Loucy (cell line): ENCODE results near the gene RPS6KA6.
"Not testable (repeated sequence)": the region's sequence is repeated elsewhere in the genome, so short reads cannot be mapped to it uniquely, and the experiment has no call there.

Source experiments
- H2AFZ ChIP-seq: fragments of 200-600 bp; sonication (generic); 2 replicates; pipeline ENCODE4 v1.6.0; 2016; ENCODE audit warnings: antibody characterized with exemption, mild to moderate bottlenecking, low read length, moderate library complexity
- H3F3A ChIP-seq: fragments of 200-600 bp; 2 replicates; pipeline ENCODE4 v1.6.0; 2016; ENCODE audit warnings: antibody characterized with exemption, low read depth, mild to moderate bottlenecking
- H3K27me3 ChIP-seq: fragments of 200-600 bp; sonication (generic); 2 replicates; pipeline ENCODE4 v1.6.1; 2014; ENCODE audit warnings: low read length, mild to moderate bottlenecking; ENCODE audit not compliant: insufficient read depth, poor library complexity, severe bottlenecking
- H3K36me3 ChIP-seq: fragments of 200-600 bp; sonication (generic); 2 replicates; pipeline ENCODE4 v1.6.1; 2016; ENCODE audit warnings: low read length; ENCODE audit not compliant: insufficient read depth
- H3K4me1 ChIP-seq: fragments of 200-600 bp; sonication (generic); 2 replicates; pipeline ENCODE4 v1.5.1; 2014; ENCODE audit warnings: low read length, mild to moderate bottlenecking; ENCODE audit not compliant: insufficient read depth, poor library complexity, severe bottlenecking
- H3K4me2 ChIP-seq: fragments of 200-600 bp; sonication (generic); 2 replicates; pipeline ENCODE4 v1.6.0; 2014; ENCODE audit warnings: antibody characterized with exemption, low read length, low read depth, mild to moderate bottlenecking; ENCODE audit not compliant: poor library complexity, severe bottlenecking
- H3K4me3 ChIP-seq: fragments of 200-600 bp; sonication (generic); 2 replicates; pipeline ENCODE4 v1.5.1; 2014; ENCODE audit warnings: low read length, mild to moderate bottlenecking, mixed read lengths; ENCODE audit not compliant: poor library complexity, severe bottlenecking
- H3K79me2 ChIP-seq: fragments of 200-600 bp; sonication (generic); 2 replicates; pipeline ENCODE4 v1.6.1; 2014; ENCODE audit warnings: low read length; ENCODE audit not compliant: insufficient read depth
- H3K9ac ChIP-seq: fragments of 200-600 bp; sonication (generic); 2 replicates; pipeline ENCODE4 v1.6.0; 2014; ENCODE audit warnings: mild to moderate bottlenecking, low read depth, low read length, moderate library complexity; ENCODE audit not compliant: poor library complexity, severe bottlenecking
- H3K9me2 ChIP-seq: fragments of 200-600 bp; sonication (generic); replicated peaks from 2 replicates; pipeline ENCODE4 v1.6.1; 2016; ENCODE audit warnings: low read depth, low read length, mixed read lengths
- H3K9me3 ChIP-seq: fragments of 200-600 bp; sonication (generic); 2 replicates; pipeline ENCODE4 v1.6.1; 2014; ENCODE audit warnings: mild to moderate bottlenecking, antibody characterized with exemption, low read length, low read depth; ENCODE audit not compliant: insufficient read depth
- H4K20me1 ChIP-seq: fragments of 200-600 bp; sonication (generic); 2 replicates; pipeline ENCODE4 v1.6.0; 2014; ENCODE audit warnings: antibody characterized with exemption, low read length, mild to moderate bottlenecking; ENCODE audit not compliant: insufficient read depth, poor library complexity, severe bottlenecking
- CTCF ChIP-seq: fragments of 200-600 bp; sonication (generic); conservative IDR thresholded peaks from 2 replicates; pipeline ENCODE4 v1.5.1; 2014; ENCODE audit warnings: mild to moderate bottlenecking, antibody characterized with exemption, low read length
- EZH2phosphoT487 ChIP-seq: fragments of 200-600 bp; IDR thresholded peaks from 2 replicates; pipeline ENCODE4 v1.6.1; 2018; ENCODE audit warnings: antibody characterized with exemption, mild to moderate bottlenecking, moderate library complexity, borderline replicate concordance

The RPS6KA6 gene

GRCh38 chrX:84099120-84099519 is 88.9 kb downstream of the RPS6KA6 start:
- no peak overlapping the region for H2AFZ ChIP-seq
- no peaks in the 10 kb centered on the region for H3K27me3 ChIP-seq
- H4K20me1 ChIP-seq = no peaks in the 10 kb centered on the region
- H3K4me3 ChIP-seq = no peak overlapping the region
- H3K9me2 ChIP-seq = no peaks in the 10 kb centered on the region
- H3K4me2 ChIP-seq = no peak overlapping the region
- no peaks in the 10 kb centered on the region for H3F3A ChIP-seq
- no peaks in the 10 kb centered on the region for H3K79me2 ChIP-seq
- H3K36me3 ChIP-seq = no peaks in the 10 kb centered on the region
- H3K9me3 ChIP-seq = no peaks in the 10 kb centered on the region
- H3K9ac ChIP-seq = no peak overlapping the region
- H3K4me1 ChIP-seq = no peaks in the 10 kb centered on the region
- TF ChIP-seq CTCF (no peak), EZH2phosphoT487 (no peak)

- H3K36me3 ChIP-seq, H3K79me2 ChIP-seq, H4K20me1 ChIP-seq, H3K27me3 ChIP-seq, H3K9me3 ChIP-seq, H3K9me2 ChIP-seq, H2AFZ ChIP-seq, H3F3A ChIP-seq, H3K9ac ChIP-seq, H3K4me3 ChIP-seq, H3K4me1 ChIP-seq, H3K4me2 ChIP-seq: not testable (repeated sequence)
Observed at GRCh38 chrX:84079479-84080197, 108.4 kb downstream of the RPS6KA6 start.

- no peak overlapping the region for H2AFZ ChIP-seq
- no peaks in the 10 kb centered on the region for H3K9me3 ChIP-seq
- H3K4me2 ChIP-seq = no peak overlapping the region
- no peak overlapping the region for H3K9ac ChIP-seq
- H3K79me2 ChIP-seq = no peaks in the 10 kb centered on the region
- no peaks in the 10 kb centered on the region for H3K4me1 ChIP-seq
- no peak for TF ChIP-seq CTCF
- TF ChIP-seq EZH2phosphoT487 = no peak
- no peaks in the 10 kb centered on the region for H3K36me3 ChIP-seq
- H3K27me3 ChIP-seq = no peaks in the 10 kb centered on the region
- no peak overlapping the region for H3K4me3 ChIP-seq
- H4K20me1 ChIP-seq = no peaks in the 10 kb centered on the region
- H3K9me2 ChIP-seq = no peaks in the 10 kb centered on the region
- H3F3A ChIP-seq = no peaks in the 10 kb centered on the region
Observed at GRCh38 chrX:84078991-84079390, 109.0 kb downstream of the RPS6KA6 start.

- TF ChIP-seq CTCF (no peak), EZH2phosphoT487 (no peak)
- H3K4me1 ChIP-seq = no peaks in the 10 kb centered on the region
Observed at GRCh38 chrX:84064814-84065213, 123.2 kb downstream of the RPS6KA6 start.

More at GRCh38 chrX:84064814-84065213, 123.2 kb downstream of the RPS6KA6 start:
- H4K20me1 ChIP-seq = no peaks in the 10 kb centered on the region
- no peak overlapping the region for H3K4me2 ChIP-seq
- H3K36me3 ChIP-seq = no peaks in the 10 kb centered on the region
- H3K4me3 ChIP-seq = no peak overlapping the region
- H2AFZ ChIP-seq = no peak overlapping the region
- H3K9me3 ChIP-seq = no peaks in the 10 kb centered on the region
- no peaks in the 10 kb centered on the region for H3F3A ChIP-seq
- H3K79me2 ChIP-seq = no peaks in the 10 kb centered on the region
- H3K9me2 ChIP-seq = no peaks in the 10 kb centered on the region
- H3K9ac ChIP-seq = no peak overlapping the region
- no peaks in the 10 kb centered on the region for H3K27me3 ChIP-seq
